Prostate gland (tissue), 2 donors: ENCODE results near the gene DMAC2. TPM values are rescaled to one million over a fixed set of nuclear protein-coding genes. Genes with fewer than 3 reads are reported as not detected.
"Not testable (repeated sequence)": the region's sequence is repeated elsewhere in the genome, so short reads cannot be mapped to it uniquely, and the experiment has no call there.

Source experiments
- DNase-seq: peaks from one replicate; pipeline ENCODE4 v3.0.0-alpha.2; 2019; ENCODE audit warnings: low spot score
- H3K27ac ChIP-seq, 2 donors: fragments of 200-600 bp; sonication (generic); 2 replicates each; pipeline ENCODE4 v1.5.1; 2017 to 2019
- H3K27me3 ChIP-seq: fragments of 200-600 bp; sonication (generic); replicated peaks from 2 replicates; pipeline ENCODE4 v1.5.1; 2019; ENCODE audit not compliant: insufficient read depth
- H3K36me3 ChIP-seq, 2 donors: fragments of 200-600 bp; sonication (generic); 1 replicate in 1 of 2; 2 replicates in 1 of 2; pipeline versions ENCODE4 v1.5.1 to v1.8.1; 2017 to 2019
- H3K4me1 ChIP-seq: fragments of 200-600 bp; sonication (generic); replicated peaks from 2 replicates; pipeline ENCODE4 v1.5.1; 2019
- H3K4me3 ChIP-seq, 2 donors: fragments of 200-600 bp; sonication (generic); 2 replicates each; pipeline ENCODE4 v1.5.1; 2017 to 2019
- H3K9me3 ChIP-seq: fragments of 200-600 bp; sonication (generic); 2 replicates; pipeline ENCODE4 v1.5.1; 2017
- CTCF ChIP-seq, 4 experiments: fragments of 200-600 bp in 2 of 4; fragments of 450-650 bp in 2 of 4; sonication (generic) in 2 of 4; IDR thresholded peaks; 1 replicate in 3 of 4; 2 replicates in 1 of 4; pipeline ENCODE4 v1.5.1; 2016 to 2019; ENCODE audit warnings: antibody characterized with exemption in 4 of 4, mild to moderate bottlenecking in 2 of 4, moderate library complexity in 2 of 4
- POLR2A ChIP-seq: fragments of 450-650 bp; IDR thresholded peaks from one replicate; pipeline ENCODE4 v1.6.1; 2016; ENCODE audit warnings: antibody characterized with exemption, mild to moderate bottlenecking
- POLR2AphosphoS5 ChIP-seq: sonication (generic); formaldehyde crosslinking; IDR thresholded peaks from one replicate; pipeline ENCODE4 v1.6.1; 2017; ENCODE audit warnings: antibody characterized with exemption
- WGBS: methylation state at CpG from one replicate; pipeline ENCODE4 v1.1.5; 2018; 5-methylcytosine and 5-hydroxymethylcytosine counted together
- intact Hi-C: fragments of 100-400 bp; cut with DNase I; formaldehyde crosslinking; loops from one replicate; pipeline ENCODE4 v1.14.2; 2022
- total RNA-seq, 2 donors: library from RNA; depleted of rRNA; stranded (reverse); fragments of >200 nt; gene quantifications; one replicate each; pipeline ENCODE4 v1.1.0, GENCODE V29; 2016

Gene DMAC2
- total RNA-seq, 2 donors from 2014 or later = 42.4 to 42.9 TPM

GRCh38 chr19:41478875-41479756 is 39.4 kb upstream of the DMAC2 start:
- no peaks in the 10 kb centered on the region for H3K27me3 ChIP-seq
- DNase-seq = no peak
- 44% methylated on average over 15 of the region's 15 CpGs for WGBS
- no peak overlapping the region for H3K4me3 ChIP-seq
- no peaks in the 10 kb centered on the region for H3K36me3 ChIP-seq
- peaks cover 2% of the 10 kb centered on the region for H3K4me1 ChIP-seq
- peak overlapping the region in 1 of 2 donors; percentile 27 for H3K27ac ChIP-seq
- no peak for TF ChIP-seq CTCF (IDR thresholded peaks at IDR 0.05)
- no peak for TF ChIP-seq POLR2A
- TF ChIP-seq POLR2AphosphoS5 = peak; percentile 68
- no peaks in the 10 kb centered on the region for H3K9me3 ChIP-seq
- intact Hi-C loops = no loop called here

GRCh38 chr19:41478171-41478570 is 38.5 kb upstream of the DMAC2 start:
- Histone ChIP-seq H3K27ac (no peak overlapping the region), H3K27me3 (peaks cover 2% of the 10 kb centered on the region), H3K36me3 (no peaks in the 10 kb centered on the region), H3K9me3 (no peaks in the 10 kb centered on the region), H3K4me3 (no peak overlapping the region), H3K4me1 (peaks cover 2% of the 10 kb centered on the region)
- DNase-seq = no peak
- intact Hi-C loops = no loop called here
- WGBS = 78% methylated on average over 8 of the region's 8 CpGs
- TF ChIP-seq POLR2A (no peak), POLR2AphosphoS5 (no peak), CTCF (IDR thresholded peaks at IDR 0.05) (no peak)

- intact Hi-C loops = no loop called here
- H3K4me3 ChIP-seq = no peak overlapping the region
- H3K4me1 ChIP-seq = peaks cover 2% of the 10 kb centered on the region
- H3K27me3 ChIP-seq = peaks cover 5% of the 10 kb centered on the region
- no peak for DNase-seq
- TF ChIP-seq POLR2A (no peak), CTCF (IDR thresholded peaks at IDR 0.05) (no peak), POLR2AphosphoS5 (no peak)
- H3K27ac ChIP-seq = no peak overlapping the region
- H3K36me3 ChIP-seq = no peaks in the 10 kb centered on the region
- no peaks in the 10 kb centered on the region for H3K9me3 ChIP-seq
These were observed 36.9 kb upstream of the DMAC2 start for GRCh38 chr19:41476583-41476982.

GRCh38 chr19:41463257-41464256 is 23.8 kb upstream of the DMAC2 start:
- DNase-seq, H3K4me1 ChIP-seq, H3K4me3 ChIP-seq, H3K36me3 ChIP-seq, H3K9me3 ChIP-seq, H3K27ac ChIP-seq, H3K27me3 ChIP-seq, intact Hi-C loops: not testable (repeated sequence)
- 84% methylated on average over 22 of the region's 22 CpGs for WGBS

- intact Hi-C loops = no loop called here
- DNase-seq = no peak
- Histone ChIP-seq H3K36me3 (no peaks in the 10 kb centered on the region), H3K27ac (no peak overlapping the region), H3K27me3 (peaks cover 9% of the 10 kb centered on the region), H3K4me1 (no peaks in the 10 kb centered on the region), H3K9me3 (no peaks in the 10 kb centered on the region), H3K4me3 (no peak overlapping the region)
- TF ChIP-seq POLR2AphosphoS5 = no peak
- TF ChIP-seq CTCF (IDR thresholded peaks at IDR 0.05) = no peak
- no peak for TF ChIP-seq POLR2A
- 44% methylated on average over 6 of the region's 6 CpGs for WGBS
These were observed 22.8 kb upstream of the DMAC2 start for GRCh38 chr19:41462497-41462896.
